ENCODE measurements around the gene PSD4. TPM values are rescaled to one million over a fixed set of nuclear protein-coding genes. Genes with fewer than 3 reads are reported as not detected.

The PSD4 gene
- total RNA-seq, 1 experiment from 2014 or later = 1.0 TPM

GRCh38 chr2:113229795-113230194 lies 56.0 kb downstream of the PSD4 start:
- WGBS (ENCODE audit: extremely low coverage, insufficient read length, low lambda C conversion rate) = no CpG with 5 or more reads among the region's 3 CpGs
- peak overlapping the region in 1 of 3 experiments; percentile 11; a peak in 1 of 7 replicates for H3K27ac Mint-ChIP-seq
- H3K9me3 ChIP-seq (ENCODE audit: control insufficient read depth, low read depth, low read length) = no peaks in the 10 kb centered on the region
- no peak overlapping the region for H2BK12ac ChIP-seq (ENCODE audit: insufficient read length, low read depth, low read length)
- no peak overlapping the region for H3K56ac ChIP-seq (ENCODE audit: insufficient read length, low read depth, low read length)
- no peaks in the 10 kb centered on the region for H3K4me1 ChIP-seq (ENCODE audit: insufficient read depth, low read length)
- H3K4me2 ChIP-seq (ENCODE audit: insufficient read depth, insufficient read length, low read length) = no peak overlapping the region
- H3K9ac ChIP-seq (ENCODE audit: extremely low read depth, insufficient read length, low read length) = no peak overlapping the region
- no peak overlapping the region for H3K27ac ChIP-seq (ENCODE audit: insufficient read length, low read depth, low read length)
- no peaks in the 10 kb centered on the region for H3K79me1 ChIP-seq (ENCODE audit: insufficient read depth, low read depth, low read length, poor library complexity, severe bottlenecking)
- no peak overlapping the region; a peak in 1 of 5 replicates for H3K4me3 Mint-ChIP-seq
- H3K27me3 Mint-ChIP-seq (ENCODE audit: low read depth) = peaks cover 10% of the 10 kb centered on the region
- no peak for DNase-seq
- no peak overlapping the region for H3K4ac ChIP-seq (ENCODE audit: low read depth, low read length)
- no peak overlapping the region for H2AK5ac ChIP-seq (ENCODE audit: insufficient read length, low read length)
- H4K91ac ChIP-seq (ENCODE audit: insufficient read length, low read depth, low read length) = no peak overlapping the region
- no peaks in the 10 kb centered on the region for H3K27me3 ChIP-seq (ENCODE audit: insufficient read depth, low read length)
- H2BK5ac ChIP-seq (ENCODE audit: insufficient read length, low read length) = no peak overlapping the region
- no peak overlapping the region for H4K5ac ChIP-seq (ENCODE audit: insufficient read length, low read depth, low read length)
- no peaks in the 10 kb centered on the region for H3K36me3 Mint-ChIP-seq (ENCODE audit: insufficient read depth in 1 of 3, low read depth in 3 of 3)
- no peak overlapping the region for H2BK120ac ChIP-seq (ENCODE audit: low read depth, low read length, poor library complexity, severe bottlenecking)
- no peak overlapping the region for H3T11ph ChIP-seq (ENCODE audit: low read length)
- H4K20me1 ChIP-seq (ENCODE audit: control insufficient read depth, insufficient read depth, insufficient read length) = no peaks in the 10 kb centered on the region
- no peaks in the 10 kb centered on the region for H3K9me3 Mint-ChIP-seq
- peaks cover 5 to 6% of the 10 kb centered on the region in 2 experiments for H3K4me1 Mint-ChIP-seq
- no peak overlapping the region for H4K8ac ChIP-seq (replicated peaks; ENCODE audit: insufficient read length, low read depth, low read length)
- H2AFZ ChIP-seq (ENCODE audit: low read length) = no peak overlapping the region
- TF ChIP-seq CTCF (conservative IDR thresholded peaks at IDR 0.05) = no peak
- no peak overlapping the region for H3K23ac ChIP-seq (ENCODE audit: insufficient read length, low read depth, low read length)
- no peaks in the 10 kb centered on the region for H3K79me2 ChIP-seq (ENCODE audit: insufficient read depth, low read length)
- H3K18ac ChIP-seq (ENCODE audit: insufficient read length, low read depth, low read length) = no peak overlapping the region
- no peak overlapping the region for H2BK15ac ChIP-seq (ENCODE audit: low read depth, low read length)
- no peaks in the 10 kb centered on the region for H3K23me2 ChIP-seq (ENCODE audit: insufficient read length, low read depth, low read length, poor library complexity, severe bottlenecking)
- no peak overlapping the region for H2BK20ac ChIP-seq (ENCODE audit: low read depth, low read length, poor library complexity, severe bottlenecking)
- no peak overlapping the region for H3K14ac ChIP-seq (ENCODE audit: insufficient read depth, low read length)
